IPS DF 19.7 (cell line): ENCODE data around the gene MUC22.
"Not testable (repeated sequence)": the region's sequence is repeated elsewhere in the genome, so short reads cannot be mapped to it uniquely, and the experiment has no call there.

Experiments used
- DNase-seq: peaks from one replicate; pipeline ENCODE4 v3.0.0-alpha.2; 2013; ENCODE audit warnings: low read depth, low spot score

Gene MUC22

DNA sequence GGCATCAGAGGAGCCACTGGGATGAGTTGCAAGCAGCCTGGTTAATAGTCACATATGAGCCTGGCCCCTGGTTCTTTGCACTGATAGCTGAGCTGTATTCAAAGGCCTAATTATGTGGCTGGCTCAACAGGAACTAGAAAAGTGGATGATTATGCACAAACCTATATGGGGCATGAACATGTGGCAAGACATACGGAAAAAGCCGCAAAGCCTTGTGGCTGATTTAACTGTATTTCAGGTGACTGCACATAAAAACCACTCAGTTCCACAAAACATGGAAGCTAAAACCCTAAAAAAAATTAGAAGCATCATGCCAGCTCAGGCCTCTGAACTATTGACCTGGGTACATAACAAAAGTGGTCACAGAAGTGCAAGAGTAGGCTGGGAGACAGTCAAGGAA, 13.0 kb upstream of the MUC22 start:
- DNase-seq: no peak

DNA sequence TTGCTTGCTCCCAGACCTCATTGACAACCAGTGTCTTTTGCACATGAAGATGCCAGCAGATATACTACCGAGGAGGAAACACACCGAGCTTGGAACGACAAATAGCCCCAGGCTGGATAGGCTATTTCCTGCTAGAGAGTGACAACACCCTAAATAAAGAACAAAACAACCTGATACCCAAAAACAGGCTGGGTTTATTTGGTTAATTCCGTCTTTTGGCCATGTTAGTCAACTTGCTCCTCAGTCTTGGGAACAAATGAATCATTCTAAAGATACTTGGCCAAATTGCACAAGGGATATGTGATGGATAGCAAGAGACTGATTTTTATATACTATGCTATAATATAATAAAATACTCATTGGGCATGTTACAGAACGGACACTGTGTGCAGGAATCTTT, 11.5 kb upstream of the MUC22 start:
- no peak for DNase-seq

DNA sequence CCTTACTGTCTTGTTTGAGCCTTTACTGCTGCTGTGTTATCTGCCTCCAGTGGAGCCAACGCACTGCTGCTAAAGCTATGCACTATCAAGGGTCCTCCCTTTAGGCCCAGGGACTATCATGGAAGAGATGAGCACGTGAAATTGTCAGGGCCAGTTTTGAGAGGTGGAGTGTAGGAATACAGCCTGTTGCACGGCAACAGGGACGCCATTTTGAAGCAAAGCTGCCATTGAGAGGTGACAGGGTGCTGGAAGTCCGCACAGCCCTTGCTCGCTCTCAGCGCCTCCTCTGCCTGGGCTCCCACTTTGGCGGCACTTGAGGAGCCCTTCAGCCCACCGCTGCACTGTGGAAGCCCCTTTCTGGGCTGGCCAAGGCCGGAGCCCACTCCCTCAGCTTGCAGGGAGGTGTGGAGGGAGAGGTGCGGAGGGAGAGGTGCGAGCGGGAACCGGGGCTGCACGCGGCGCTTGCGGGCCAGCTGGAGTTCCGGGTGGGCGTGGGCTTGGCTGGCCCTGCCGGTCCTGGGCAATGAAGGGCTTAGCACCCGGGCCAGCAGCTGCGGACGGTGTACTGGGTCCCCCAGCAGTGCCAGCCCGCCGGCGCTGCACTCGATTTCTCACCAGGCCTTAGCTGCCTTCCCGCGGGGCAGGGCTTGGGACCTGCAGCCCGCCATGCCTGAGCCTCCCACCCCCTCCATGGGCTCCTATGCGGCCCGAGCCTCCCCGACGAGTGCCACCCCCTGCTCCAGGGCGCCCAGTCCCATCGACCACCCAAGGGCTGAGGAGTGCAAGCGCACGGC, 10.0 kb upstream of the MUC22 start:
- DNase-seq: not testable (repeated sequence)

DNA sequence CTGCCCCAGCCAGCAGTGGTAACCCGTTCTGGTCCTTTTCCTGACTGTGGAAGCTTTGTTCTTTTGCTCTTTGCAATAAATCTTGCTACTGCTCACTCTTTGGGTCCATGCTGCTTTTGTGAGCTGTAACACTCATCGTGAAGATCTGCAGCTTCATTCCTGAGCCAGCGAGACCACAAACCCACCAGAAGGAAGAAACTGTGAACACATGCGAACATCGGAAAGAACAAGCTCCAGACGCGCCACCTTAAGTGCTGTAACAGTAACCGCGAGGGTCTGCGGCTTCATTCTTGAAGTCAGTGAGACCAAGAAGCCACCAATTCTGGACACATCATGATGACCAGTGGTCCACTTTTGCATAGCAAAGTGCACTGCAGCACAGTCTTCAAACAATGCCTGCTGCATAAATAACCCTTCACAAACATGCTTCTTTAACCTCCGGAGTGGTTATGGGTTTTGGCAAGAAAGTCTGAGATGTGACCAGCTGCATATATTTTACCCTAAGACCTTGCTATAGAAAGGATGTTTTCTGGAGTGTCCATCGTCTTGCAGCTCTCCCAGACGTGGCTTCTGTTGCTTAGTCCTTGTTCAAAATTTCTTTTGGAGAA, 8.9 kb upstream of the MUC22 start:
- DNase-seq: no peak

DNA sequence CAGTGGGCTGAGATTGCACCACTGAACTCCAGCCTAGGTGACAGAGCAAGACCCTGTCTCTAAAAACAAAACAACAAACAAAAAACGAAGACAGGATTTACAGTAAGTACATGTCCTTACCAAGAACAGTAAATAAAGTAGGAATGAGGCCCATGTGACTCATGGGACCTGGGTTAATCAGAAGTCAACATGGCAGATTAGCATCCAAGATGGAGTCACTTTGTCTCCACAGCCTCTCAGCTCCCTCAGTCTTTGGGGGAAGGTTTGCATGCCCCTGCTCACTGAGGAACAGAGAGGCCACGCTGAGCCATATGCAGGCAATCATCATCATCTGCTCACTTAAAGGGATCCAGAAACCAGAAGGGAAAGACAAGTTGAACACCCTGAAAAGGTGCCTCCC, 7.8 kb upstream of the MUC22 start:
- DNase-seq: no peak

DNA sequence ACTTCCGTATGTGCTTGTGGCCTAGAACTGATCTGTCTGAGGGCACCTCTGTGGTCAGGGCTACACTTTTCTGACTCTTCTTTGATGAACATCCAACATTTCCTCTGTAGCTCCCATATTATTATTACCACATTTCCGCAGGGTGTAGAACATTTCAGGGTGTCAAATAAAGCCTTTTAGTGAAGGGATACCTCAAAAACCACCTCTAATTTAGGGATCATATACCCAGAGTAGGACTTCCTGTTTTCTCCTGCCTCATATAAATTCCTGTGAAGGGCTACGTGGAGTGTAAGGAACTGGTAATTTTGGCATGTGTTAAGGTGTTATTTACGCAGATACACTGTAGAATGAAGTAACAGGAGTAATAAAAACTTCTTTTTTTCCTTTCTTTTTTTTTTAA, 5.5 kb upstream of the MUC22 start:
- no peak for DNase-seq

DNA sequence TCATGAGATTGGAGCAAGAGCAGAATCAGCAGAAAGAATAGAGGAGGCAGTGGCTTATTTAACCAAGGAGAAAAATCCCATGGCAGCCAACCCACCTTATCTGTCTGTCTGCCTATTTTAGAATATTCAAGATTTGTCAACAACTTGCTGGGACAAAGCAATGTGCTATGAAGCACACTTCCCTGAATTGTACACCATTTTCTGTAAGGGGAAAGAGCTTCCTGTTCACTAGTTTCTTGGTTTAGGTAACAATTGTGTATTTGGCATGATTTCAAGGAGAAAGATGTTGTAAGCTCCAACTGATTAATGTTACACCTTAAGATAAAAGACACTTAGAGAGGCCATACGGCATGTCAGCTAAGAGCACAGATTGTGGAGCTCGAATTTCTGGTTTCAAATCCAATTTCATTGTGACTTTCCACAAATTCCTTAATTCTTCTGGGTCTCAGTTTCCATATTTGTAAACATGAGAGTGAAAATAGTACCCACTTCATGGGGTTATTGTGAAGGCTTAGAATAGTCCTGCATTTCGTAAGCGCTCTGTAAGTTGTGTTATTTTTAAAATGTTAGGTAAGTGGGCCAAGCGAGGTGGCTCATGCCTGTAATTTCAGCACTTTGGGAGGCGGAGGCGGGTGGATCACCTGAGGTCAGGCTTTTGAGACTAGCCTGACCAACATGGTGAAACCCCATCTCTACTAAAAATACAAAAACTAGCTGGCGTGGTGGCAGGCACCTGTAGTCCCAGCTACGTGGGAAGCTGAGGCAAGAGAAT, 4.8 kb upstream of the MUC22 start:
- no peak for DNase-seq

DNA sequence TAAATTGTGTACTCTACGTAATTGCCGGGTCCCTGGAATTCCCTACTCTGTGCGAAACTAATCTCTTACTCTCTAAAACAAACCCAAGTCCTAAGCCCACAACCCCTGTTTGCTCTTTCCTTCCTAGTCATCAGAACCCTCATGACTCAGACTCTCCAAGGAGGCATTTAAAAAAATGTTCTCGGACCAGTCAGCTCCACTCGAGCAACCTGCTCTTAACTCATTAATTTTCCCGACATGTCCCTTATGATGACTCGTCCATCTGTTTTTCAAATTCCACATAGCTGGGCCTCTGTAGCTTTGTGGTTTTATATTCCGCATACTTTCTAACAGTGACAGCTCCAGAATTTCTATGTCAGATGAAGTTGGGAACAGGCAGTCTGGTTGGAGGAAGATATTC, 2.6 kb upstream of the MUC22 start:
- no peak for DNase-seq

DNA sequence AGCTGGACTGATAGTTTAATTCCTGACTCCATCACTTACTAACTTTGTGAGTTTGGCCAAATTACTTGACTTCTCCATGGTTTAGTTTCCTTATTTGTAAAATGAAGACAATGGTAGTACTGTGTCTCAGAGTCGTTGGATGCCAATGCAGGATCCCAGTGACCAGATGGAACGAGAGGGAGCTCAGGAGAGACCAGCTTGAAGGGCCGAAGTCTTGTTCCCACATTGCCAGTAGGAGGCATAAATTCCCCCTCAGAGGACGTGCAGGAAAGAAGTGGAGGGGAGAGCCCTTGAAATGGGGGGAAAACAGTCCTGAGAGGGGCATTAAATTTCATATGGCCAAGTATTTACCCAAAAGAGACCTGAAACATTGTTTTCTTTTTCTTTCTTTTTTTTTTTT, 2.1 kb upstream of the MUC22 start:
- no peak for DNase-seq

DNA sequence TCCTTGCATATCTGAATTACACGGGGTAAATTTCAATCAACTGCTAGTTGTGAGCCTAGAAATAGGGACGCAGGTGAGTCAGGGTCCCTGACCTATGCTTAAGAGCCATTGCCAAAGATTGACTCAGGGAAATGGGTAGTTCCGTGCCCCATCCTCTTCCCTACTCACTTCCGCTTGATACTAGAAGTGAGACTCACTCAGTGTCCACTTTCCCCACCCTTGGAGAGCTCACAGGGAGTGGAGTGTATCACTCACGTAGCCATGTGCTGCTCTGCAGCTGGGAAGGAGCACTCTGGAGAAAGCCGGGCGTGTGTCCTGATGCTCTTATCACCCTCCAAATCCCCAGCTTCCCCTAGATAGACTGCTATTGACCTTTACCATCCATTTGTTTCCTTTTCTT, 543 bp upstream of the MUC22 start:
- no peak for DNase-seq

DNA sequence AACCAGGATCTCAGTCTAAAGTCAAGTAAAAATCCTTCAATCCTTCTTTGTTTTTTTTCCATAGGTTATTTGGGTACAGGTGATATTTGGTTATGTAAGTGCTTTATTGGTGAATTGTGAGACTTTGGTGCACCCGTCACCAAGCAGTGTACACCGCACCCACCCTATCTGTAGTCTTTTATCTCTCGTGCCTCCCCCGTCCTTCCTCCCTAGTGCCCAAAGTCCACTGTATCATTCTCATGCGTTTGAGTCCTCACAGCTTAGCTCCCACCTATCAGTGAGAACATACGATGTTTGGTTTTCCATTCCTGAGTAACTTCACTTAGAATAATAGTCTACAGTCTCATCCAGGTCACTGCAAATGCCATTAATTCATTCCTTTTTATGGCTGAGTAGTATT, 879 bp downstream of the MUC22 start:
- no peak for DNase-seq

DNA sequence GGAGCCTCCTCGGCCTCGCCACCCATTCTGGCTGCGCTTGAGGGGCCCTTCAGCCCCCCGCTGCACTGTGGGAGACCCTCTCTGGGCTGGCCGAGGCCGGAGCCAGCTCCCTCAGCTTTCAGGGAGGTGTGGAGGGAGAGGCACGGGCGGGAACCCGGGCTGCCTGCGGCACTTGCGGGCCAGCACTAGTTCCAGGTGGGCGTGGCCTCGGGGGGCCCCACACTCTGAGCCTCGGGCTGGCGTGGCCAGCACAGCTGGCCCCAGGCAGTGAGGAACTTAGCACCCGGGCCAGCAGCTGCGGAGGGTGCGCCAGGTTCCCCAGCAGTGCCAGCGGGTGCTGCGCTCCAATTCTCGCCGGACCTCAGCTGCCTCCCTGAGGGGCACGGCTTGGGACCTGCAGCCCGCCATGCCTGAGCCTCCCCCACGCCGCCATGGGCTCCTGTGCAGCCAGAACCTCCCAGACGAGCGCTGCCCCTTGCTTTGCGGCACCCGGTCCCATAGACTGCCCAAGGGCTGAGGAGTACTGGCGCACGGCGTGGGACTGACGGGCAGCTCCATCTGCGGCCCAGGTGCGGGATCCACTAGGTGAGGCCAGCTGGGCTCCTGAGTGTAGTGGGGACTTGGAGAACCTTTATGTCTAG, 6.5 kb downstream of the MUC22 start:
- no peak for DNase-seq

DNA sequence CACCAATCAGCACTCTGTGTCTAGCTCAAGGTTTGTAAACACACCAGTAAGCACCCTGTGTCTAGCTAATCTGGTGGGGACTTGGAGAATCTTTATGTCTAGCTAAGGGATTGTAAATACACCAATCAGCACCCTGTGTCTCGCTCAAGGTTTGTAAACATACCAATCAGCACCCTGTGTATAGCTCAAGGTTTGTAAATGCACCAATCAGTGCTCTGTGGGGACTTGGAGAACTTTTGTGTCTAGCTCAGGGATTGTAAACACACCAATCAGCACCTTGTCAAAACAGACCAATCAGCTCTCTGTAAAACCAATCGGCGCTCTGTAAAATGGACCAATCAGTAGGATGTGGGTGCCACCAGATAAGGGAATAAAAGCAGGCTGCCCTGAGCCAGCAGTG, 7.2 kb downstream of the MUC22 start:
- not testable (repeated sequence) for DNase-seq

DNA sequence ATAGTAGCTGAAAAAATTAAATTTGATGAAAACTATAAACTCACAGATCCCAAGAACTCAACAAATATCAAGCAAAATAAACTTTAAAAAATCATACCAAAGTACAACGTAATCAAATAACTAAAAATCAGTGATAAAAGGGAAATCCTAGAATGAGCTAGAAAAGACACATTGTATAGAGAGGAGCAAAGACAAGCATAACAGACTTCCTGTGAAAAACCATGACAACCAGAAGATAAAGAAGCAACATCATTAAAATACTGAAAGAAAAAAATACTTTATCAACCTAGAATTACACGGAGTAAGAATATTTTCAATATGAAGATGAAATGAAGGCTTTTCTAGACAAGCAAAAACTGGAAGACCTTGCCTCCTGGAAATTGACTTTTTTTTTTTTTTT, 9.8 kb downstream of the MUC22 start:
- no peak for DNase-seq

DNA sequence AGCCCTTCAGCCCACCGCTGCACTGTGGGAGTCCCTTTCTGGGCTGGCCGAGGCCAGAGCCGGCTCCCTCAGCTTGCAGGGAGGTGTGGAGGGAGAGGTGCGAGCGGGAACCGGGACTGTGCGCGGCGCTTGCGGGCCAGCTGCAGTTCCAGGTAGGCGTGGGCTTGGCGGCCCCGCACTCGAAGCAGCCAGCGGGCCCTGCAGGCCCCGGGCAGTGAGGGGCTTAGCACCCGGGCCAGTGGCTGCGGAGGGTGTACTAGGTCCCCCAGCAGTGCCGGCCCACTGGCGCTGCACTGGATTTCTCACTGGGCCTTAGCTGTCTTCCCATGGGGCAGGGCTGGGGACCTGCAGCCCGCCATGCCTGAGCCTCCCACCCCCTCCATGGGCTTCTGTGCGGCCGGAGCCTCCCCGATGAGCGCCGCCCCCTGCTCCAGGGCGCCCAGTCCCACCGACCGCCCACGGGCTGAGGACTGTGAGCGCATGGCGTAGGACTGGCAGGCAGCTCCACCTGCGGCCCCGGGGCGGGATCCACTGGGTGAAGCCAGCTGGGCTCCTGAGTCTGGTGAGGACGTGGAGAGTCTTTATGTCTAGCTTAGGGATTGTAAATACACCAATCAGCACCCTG, 10.5 kb downstream of the MUC22 start:
- not testable (repeated sequence) for DNase-seq

DNA sequence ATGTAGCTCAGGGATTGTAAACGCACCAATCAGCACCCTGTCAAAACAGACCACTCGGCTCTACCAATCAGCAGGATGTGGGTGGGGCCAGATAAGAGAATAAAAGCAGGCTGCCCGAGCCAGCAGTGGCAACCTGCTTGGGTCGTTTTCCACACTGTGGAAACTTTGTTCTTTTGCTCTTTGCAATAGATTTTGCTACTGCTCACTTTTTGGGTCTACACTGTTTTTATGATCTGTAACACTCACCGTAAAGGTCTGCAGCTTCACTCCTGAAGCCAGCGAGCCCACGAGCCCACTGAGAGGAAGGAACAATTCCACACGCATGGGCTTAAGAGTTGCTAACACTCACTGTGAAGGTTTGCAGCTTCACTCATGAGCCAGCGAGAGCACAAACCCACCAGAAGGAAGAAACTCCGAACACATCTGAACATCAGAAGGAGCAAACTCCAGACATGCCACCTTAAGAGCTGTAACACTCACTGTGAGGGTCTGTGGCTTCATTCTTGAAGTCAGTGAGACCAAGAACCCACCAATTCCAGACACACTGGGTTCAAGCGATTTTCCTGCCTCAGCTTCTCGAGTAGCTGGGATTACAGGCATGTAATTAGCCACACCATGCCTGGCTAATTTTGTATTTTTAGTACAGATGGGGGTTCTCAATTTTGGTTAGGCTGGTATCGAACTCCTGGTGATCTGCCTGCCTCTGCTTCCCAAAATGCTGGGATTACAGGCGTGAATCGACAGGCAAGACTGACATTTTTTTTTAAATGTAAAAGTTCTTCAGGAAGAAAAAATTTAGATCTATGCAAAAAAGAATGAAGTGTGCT, 11.6 kb downstream of the MUC22 start:
- DNase-seq: not testable (repeated sequence)

DNA sequence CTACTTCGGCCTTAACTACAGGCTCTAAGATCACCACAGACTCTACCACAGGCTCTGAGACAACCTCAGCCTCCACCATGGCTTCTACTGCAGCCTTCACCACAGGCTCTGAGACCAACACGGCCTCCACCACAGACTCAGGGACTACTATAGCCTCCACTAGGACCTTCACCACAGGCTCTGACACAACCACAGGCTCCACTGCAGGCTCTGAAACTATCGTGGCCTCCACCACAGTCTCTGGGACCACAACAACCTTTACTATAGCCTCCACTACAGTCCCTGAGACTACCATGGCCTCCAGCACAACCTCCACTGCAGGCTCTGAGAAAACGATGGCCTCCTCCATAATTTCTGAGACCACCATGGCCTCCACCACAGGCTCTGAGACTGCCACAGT, 15.3 kb downstream of the MUC22 start:
- no peak for DNase-seq

DNA sequence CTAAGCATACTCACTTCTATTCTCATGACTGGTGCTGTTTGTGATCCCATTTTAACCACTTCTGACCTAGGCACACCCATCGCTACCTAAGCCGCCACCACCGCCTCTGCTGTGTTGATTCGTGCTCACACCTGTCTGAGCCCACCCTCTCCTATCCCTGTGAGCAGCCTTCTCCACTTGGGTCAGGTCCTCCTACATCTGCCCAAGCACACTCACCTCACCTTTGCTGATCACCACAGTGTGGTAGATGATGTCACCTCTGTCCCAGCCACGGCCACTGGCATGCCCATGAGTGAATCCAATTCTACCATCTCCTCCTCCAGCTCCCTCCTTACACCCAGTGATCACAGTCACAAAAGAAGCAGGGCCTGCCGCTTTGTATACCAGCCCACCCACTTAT, 20.8 kb downstream of the MUC22 start:
- DNase-seq: no peak

DNA sequence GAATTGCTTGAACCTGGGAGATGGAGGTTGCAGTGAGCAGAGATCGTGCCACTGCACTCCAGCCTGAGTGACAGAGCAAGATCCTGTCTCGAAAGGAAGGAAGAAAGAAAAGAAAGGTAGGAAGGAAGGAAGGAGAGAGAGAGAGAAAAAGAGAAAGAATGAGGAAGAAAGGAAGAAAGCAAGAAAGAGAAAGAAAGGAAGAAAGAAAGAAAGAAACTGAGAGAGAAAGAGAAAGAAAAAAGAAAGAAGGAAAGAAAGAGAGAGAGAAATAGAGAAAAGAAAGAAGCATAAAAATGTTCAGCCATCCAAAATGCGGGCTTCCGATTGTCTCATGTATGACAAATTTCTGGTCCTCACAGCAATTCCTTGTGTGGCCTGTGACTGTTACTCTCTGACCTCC, 22.8 kb downstream of the MUC22 start:
- DNase-seq: no peak

DNA sequence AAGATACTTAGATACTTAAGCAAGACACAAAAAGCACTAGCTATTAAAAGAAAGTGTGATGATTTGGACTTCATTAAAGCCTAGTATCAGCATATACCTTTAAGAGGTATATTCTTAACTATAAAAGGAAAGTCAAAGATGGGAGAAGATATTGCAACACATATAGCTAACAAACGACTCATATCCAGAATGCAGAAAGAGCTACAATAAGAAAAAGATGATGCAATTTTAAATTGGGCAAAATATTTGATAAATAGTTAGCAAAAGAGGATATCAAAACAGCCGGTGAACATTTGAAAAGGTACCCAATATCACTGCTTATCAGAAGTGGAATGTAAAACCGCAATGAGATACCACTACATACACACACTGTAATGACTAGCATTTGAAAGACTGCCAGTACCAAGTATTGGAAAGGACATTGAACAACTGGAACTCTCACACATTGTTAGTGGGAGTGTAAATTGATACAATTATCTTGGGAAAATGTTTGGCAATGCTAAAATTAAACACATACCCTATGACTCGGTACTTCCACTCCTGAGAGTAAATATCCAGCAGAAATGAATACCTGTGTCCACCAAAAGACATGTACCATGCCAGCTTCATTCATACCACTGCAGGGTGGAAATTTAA, 25.7 kb downstream of the MUC22 start:
- no peak for DNase-seq

DNA sequence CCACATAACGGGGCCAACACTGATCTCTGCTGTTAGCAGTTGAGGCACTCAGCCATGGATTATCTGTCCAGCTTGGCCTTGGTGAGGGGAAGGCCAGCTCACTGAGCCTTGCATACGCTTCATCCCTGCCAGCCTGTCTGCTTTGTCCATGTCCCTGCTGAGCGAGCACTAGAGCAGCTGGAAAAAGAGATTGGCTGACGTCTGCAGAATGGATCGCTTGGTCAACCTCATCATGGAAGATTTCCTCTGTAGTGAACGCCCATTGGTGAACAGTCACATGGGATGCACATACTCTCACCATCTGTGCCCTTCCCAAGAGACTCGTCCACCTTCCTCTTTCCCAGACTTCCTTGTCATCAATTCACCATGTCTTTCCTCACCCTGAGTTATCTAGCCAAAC, 26.9 kb downstream of the MUC22 start:
- DNase-seq: no peak
